Erythroblast (primary cell): Measurements from ENCODE around the gene GUCA2A.

Experiments
- GATA1 ChIP-seq: IDR thresholded peaks from 2 replicates; pipeline ENCODE4 v1.6.1; 2011; ENCODE audit warnings: low read depth, mild to moderate bottlenecking, control low read depth, low read length, moderate library complexity
- POLR2A ChIP-seq: IDR thresholded peaks from 2 replicates; pipeline ENCODE4 v1.6.1; 2011; ENCODE audit warnings: mild to moderate bottlenecking, low read length

- TF ChIP-seq POLR2A (no peak), GATA1 (no peak)
These were observed 46.4 kb downstream of the GUCA2A start for GRCh38 chr1:42118125-42118524.
